GM23338 (cell line): ENCODE data around the gene CAPN15. TPM values are rescaled to one million over a fixed set of nuclear protein-coding genes. Genes with fewer than 3 reads are reported as not detected.

ENCODE experiments used
- ATAC-seq: fragments of 200-7000 bp; cut with Tn5 transposase; 3 replicates; pipeline ENCODE4 v1.9.1; 2020
- DNase-seq: peaks from one replicate; pipeline ENCODE4 v3.0.0-alpha.2; 2015; ENCODE audit warnings: low spot score
- H2AFZ ChIP-seq: fragments of 200-600 bp; sonication (generic); 2 replicates; pipeline ENCODE4 v1.8.0; 2016; ENCODE audit warnings: antibody characterized with exemption, mild to moderate bottlenecking, moderate library complexity
- H3F3A ChIP-seq: fragments of 200-600 bp; sonication (generic); replicated peaks from 2 replicates; pipeline ENCODE4 v1.8.0; 2017; ENCODE audit warnings: antibody characterized with exemption, mixed run types, low read depth
- H3K27ac ChIP-seq: fragments of 200-600 bp; sonication (generic); 2 replicates; pipeline ENCODE4 v1.6.1; 2016; ENCODE audit warnings: low read depth
- H3K27me3 ChIP-seq: fragments of 200-600 bp; sonication (generic); 2 replicates; pipeline ENCODE4 v1.8.0; 2016; ENCODE audit warnings: mild to moderate bottlenecking, mixed run types, moderate library complexity; ENCODE audit not compliant: insufficient read depth
- H3K36me3 ChIP-seq: fragments of 200-600 bp; sonication (generic); 2 replicates; pipeline ENCODE4 v1.8.0; 2016; ENCODE audit warnings: mild to moderate bottlenecking; ENCODE audit not compliant: insufficient read depth
- H3K4me1 ChIP-seq: fragments of 200-600 bp; sonication (generic); 2 replicates; pipeline ENCODE4 v1.8.0; 2016; ENCODE audit warnings: mild to moderate bottlenecking, moderate library complexity; ENCODE audit not compliant: insufficient read depth
- H3K4me2 ChIP-seq: fragments of 200-600 bp; sonication (generic); 2 replicates; pipeline ENCODE4 v1.7.1; 2017; ENCODE audit warnings: mixed run types
- H3K4me3 ChIP-seq: fragments of 200-600 bp; sonication (generic); 2 replicates; pipeline ENCODE4 v1.6.1; 2016; ENCODE audit warnings: mixed run types
- H3K79me2 ChIP-seq: fragments of 200-600 bp; sonication (generic); replicated peaks from 2 replicates; pipeline ENCODE4 v1.8.0; 2017; ENCODE audit warnings: mild to moderate bottlenecking; ENCODE audit not compliant: insufficient read depth
- H3K9me2 ChIP-seq: fragments of 200-600 bp; sonication (generic); 2 replicates; pipeline ENCODE4 v1.8.0; 2017; ENCODE audit not compliant: insufficient read depth
- H4K20me1 ChIP-seq: fragments of 200-600 bp; sonication (generic); replicated peaks from 2 replicates; pipeline ENCODE4 v1.8.0; 2017; ENCODE audit warnings: mild to moderate bottlenecking; ENCODE audit not compliant: insufficient read depth
- H3K27ac Mint-ChIP-seq: 2 replicates; pipeline ENCODE4 v1.8.0; 2020; ENCODE audit warnings: inconsistent platforms, mild to moderate bottlenecking, moderate library complexity, mixed read lengths
- H3K27me3 Mint-ChIP-seq: 3 replicates; pipeline ENCODE4 v1.8.0; 2022; ENCODE audit warnings: low read depth, mild to moderate bottlenecking, moderate library complexity, mixed read lengths, inconsistent platforms; ENCODE audit not compliant: insufficient read depth, poor library complexity
- H3K36me3 Mint-ChIP-seq: 3 replicates; pipeline ENCODE4 v1.8.0; 2021; ENCODE audit warnings: low read depth, mild to moderate bottlenecking, inconsistent platforms, moderate library complexity, mixed read lengths
- H3K4me1 Mint-ChIP-seq: 3 replicates; pipeline ENCODE4 v1.8.0; 2020; ENCODE audit warnings: mild to moderate bottlenecking, inconsistent platforms, mixed read lengths
- H3K4me3 Mint-ChIP-seq: 3 replicates; pipeline ENCODE4 v1.8.0; 2021; ENCODE audit warnings: moderate library complexity, mild to moderate bottlenecking, inconsistent platforms, mixed read lengths
- H3K9me3 Mint-ChIP-seq: 3 replicates; pipeline ENCODE4 v1.8.0; 2020; ENCODE audit warnings: moderate library complexity, mild to moderate bottlenecking, inconsistent platforms, mixed read lengths
- CREB1 ChIP-seq: fragments of 250-450 bp; sonication (Bioruptor Pico); IDR thresholded peaks from 2 replicates; pipeline ENCODE4 v1.5.0; 2020; ENCODE audit warnings: low read depth, mild to moderate bottlenecking, moderate library complexity
- ETS1 ChIP-seq: IDR thresholded peaks from 2 replicates; pipeline ENCODE4 v1.6.1; 2016; ENCODE audit warnings: antibody characterized with exemption
- EZH2phosphoT487 ChIP-seq: fragments of 200-600 bp; sonication (generic); IDR thresholded peaks from one replicate; pipeline ENCODE4 v1.8.1; 2018; ENCODE audit warnings: antibody characterized with exemption; ENCODE audit not compliant: unreplicated experiment
- JUNB ChIP-seq: IDR thresholded peaks from one replicate; pipeline ENCODE4 v1.6.1; 2016; ENCODE audit warnings: antibody characterized with exemption; ENCODE audit not compliant: unreplicated experiment
- NANOG ChIP-seq: IDR thresholded peaks from 2 replicates; pipeline ENCODE4 v1.6.1; 2016; ENCODE audit warnings: antibody characterized with exemption, borderline replicate concordance
- POLR2AphosphoS5 ChIP-seq: IDR thresholded peaks from 2 replicates; pipeline ENCODE4 v1.6.1; 2016; ENCODE audit warnings: antibody characterized with exemption, low read depth
- STAT1 ChIP-seq: IDR thresholded peaks from one replicate; pipeline ENCODE4 v1.6.1; 2016; ENCODE audit warnings: antibody characterized with exemption; ENCODE audit not compliant: unreplicated experiment
- ZNF114 ChIP-seq: fragments of 250-450 bp; sonication (Bioruptor Pico); IDR thresholded peaks from 2 replicates; pipeline ENCODE4 v1.5.0; 2020; ENCODE audit warnings: mild to moderate bottlenecking, moderate library complexity
- polyA plus RNA-seq: library from polyadenylated mRNA; unstranded; fragments of >200 nt; fragmentation: Nextera tagmentation; extraction: Ambion mirVana; gene quantifications from 2 replicates; pipeline ENCODE4 v1.2.1, GENCODE V29; 2016
- total RNA-seq: library from RNA; depleted of rRNA; stranded (reverse); fragments of >200 nt; shearing (Covaris generic); gene quantifications from 2 replicates; pipeline ENCODE4 v1.2.3, GENCODE V29; 2014
- TF ChIP-seq, protein P1 (sequence below): fragments of 250-450 bp; sonication (Bioruptor Pico); IDR thresholded peaks from 2 replicates; pipeline ENCODE4 v1.5.0; 2020; ENCODE audit warnings: mild to moderate bottlenecking, moderate library complexity

The CAPN15 gene
- total and polyA plus RNA-seq, 2 experiments from 2014 or later, result 27.3 to 164 TPM

GRCh38 chr16:548586-548985 lies 21.1 kb downstream of the CAPN15 start (continued):
- TF ChIP-seq CREB1 (CRISPR knock-in tag), result no peak
- TF ChIP-seq, protein P1, sequence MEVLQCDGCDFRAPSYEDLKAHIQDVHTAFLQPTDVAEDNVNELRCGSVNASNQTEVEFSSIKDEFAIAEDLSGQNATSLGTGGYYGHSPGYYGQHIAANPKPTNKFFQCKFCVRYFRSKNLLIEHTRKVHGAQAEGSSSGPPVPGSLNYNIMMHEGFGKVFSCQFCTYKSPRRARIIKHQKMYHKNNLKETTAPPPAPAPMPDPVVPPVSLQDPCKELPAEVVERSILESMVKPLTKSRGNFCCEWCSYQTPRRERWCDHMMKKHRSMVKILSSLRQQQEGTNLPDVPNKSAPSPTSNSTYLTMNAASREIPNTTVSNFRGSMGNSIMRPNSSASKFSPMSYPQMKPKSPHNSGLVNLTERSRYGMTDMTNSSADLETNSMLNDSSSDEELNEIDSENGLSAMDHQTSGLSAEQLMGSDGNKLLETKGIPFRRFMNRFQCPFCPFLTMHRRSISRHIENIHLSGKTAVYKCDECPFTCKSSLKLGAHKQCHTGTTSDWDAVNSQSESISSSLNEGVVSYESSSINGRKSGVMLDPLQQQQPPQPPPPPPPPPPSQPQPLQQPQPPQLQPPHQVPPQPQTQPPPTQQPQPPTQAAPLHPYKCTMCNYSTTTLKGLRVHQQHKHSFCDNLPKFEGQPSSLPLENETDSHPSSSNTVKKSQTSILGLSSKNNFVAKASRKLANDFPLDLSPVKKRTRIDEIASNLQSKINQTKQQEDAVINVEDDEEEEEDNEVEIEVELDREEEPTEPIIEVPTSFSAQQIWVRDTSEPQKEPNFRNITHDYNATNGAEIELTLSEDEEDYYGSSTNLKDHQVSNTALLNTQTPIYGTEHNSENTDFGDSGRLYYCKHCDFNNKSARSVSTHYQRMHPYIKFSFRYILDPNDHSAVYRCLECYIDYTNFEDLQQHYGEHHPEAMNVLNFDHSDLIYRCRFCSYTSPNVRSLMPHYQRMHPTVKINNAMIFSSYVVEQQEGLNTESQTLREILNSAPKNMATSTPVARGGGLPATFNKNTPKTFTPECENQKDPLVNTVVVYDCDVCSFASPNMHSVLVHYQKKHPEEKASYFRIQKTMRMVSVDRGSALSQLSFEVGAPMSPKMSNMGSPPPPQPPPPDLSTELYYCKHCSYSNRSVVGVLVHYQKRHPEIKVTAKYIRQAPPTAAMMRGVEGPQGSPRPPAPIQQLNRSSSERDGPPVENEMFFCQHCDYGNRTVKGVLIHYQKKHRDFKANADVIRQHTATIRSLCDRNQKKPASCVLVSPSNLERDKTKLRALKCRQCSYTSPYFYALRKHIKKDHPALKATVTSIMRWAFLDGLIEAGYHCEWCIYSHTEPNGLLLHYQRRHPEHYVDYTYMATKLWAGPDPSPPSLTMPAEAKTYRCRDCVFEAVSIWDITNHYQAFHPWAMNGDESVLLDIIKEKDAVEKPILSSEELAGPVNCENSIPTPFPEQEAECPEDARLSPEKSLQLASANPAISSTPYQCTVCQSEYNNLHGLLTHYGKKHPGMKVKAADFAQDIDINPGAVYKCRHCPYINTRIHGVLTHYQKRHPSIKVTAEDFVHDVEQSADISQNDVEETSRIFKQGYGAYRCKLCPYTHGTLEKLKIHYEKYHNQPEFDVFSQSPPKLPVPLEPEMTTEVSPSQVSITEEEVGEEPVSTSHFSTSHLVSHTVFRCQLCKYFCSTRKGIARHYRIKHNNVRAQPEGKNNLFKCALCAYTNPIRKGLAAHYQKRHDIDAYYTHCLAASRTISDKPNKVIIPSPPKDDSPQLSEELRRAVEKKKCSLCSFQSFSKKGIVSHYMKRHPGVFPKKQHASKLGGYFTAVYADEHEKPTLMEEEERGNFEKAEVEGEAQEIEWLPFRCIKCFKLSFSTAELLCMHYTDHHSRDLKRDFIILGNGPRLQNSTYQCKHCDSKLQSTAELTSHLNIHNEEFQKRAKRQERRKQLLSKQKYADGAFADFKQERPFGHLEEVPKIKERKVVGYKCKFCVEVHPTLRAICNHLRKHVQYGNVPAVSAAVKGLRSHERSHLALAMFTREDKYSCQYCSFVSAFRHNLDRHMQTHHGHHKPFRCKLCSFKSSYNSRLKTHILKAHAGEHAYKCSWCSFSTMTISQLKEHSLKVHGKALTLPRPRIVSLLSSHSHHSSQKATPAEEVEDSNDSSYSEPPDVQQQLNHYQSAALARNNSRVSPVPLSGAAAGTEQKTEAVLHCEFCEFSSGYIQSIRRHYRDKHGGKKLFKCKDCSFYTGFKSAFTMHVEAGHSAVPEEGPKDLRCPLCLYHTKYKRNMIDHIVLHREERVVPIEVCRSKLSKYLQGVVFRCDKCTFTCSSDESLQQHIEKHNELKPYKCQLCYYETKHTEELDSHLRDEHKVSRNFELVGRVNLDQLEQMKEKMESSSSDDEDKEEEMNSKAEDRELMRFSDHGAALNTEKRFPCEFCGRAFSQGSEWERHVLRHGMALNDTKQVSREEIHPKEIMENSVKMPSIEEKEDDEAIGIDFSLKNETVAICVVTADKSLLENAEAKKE, result no peak
- TF ChIP-seq POLR2AphosphoS5, result no peak
- no peak for TF ChIP-seq NANOG
- TF ChIP-seq EZH2phosphoT487, result no peak

GRCh38 chr16:549544-550263 lies 22.2 kb downstream of the CAPN15 start:
- no peak overlapping the region for H3K27ac ChIP-seq
- no peak overlapping the region for H2AFZ ChIP-seq
- TF ChIP-seq ETS1 (no peak), ZNF114 (CRISPR knock-in tag) (no peak), JUNB (no peak), STAT1 (no peak)
- TF ChIP-seq, protein P1, result no peak

More at GRCh38 chr16:549544-550263, 22.2 kb downstream of the CAPN15 start:
- Histone ChIP-seq H3K79me2 (no peaks in the 10 kb centered on the region), H3K4me2 (no peak overlapping the region), H3F3A (0 out of 2 replicates have a peak, but pooled peaks cover 6% of the 10 kb centered on the region), H3K4me3 (no peak overlapping the region), H3K36me3 (no peaks in the 10 kb centered on the region), H3K4me1 (no peaks in the 10 kb centered on the region), H3K27me3 (no peaks in the 10 kb centered on the region), H4K20me1 (no peaks in the 10 kb centered on the region; the same call in 1 of the 2 replicates), H3K9me2 (no peaks in the 10 kb centered on the region)
- H3K27me3 Mint-ChIP-seq, result peaks cover 2% of the 10 kb centered on the region
- H3K36me3 Mint-ChIP-seq, result peaks cover 3% of the 10 kb centered on the region; the same call in 1 of the 3 replicates
- no peaks in the 10 kb centered on the region for H3K4me1 Mint-ChIP-seq
- H3K9me3 Mint-ChIP-seq, result no peaks in the 10 kb centered on the region
- DNase-seq (peak; percentile 73), ATAC-seq (peak; percentile 69)
- no peak overlapping the region for H3K27ac Mint-ChIP-seq
- H3K4me3 Mint-ChIP-seq, result no peak overlapping the region
